Measurements from ENCODE around the gene CALY. TPM values are rescaled to one million over a fixed set of nuclear protein-coding genes. Genes with fewer than 3 reads are reported as not detected.
A peak's percentile ranks its signal among the peaks of the same experiment; 100 is the strongest.

Gene CALY
- total RNA-seq, 1 experiment from 2014 or later: not detected

DNA sequence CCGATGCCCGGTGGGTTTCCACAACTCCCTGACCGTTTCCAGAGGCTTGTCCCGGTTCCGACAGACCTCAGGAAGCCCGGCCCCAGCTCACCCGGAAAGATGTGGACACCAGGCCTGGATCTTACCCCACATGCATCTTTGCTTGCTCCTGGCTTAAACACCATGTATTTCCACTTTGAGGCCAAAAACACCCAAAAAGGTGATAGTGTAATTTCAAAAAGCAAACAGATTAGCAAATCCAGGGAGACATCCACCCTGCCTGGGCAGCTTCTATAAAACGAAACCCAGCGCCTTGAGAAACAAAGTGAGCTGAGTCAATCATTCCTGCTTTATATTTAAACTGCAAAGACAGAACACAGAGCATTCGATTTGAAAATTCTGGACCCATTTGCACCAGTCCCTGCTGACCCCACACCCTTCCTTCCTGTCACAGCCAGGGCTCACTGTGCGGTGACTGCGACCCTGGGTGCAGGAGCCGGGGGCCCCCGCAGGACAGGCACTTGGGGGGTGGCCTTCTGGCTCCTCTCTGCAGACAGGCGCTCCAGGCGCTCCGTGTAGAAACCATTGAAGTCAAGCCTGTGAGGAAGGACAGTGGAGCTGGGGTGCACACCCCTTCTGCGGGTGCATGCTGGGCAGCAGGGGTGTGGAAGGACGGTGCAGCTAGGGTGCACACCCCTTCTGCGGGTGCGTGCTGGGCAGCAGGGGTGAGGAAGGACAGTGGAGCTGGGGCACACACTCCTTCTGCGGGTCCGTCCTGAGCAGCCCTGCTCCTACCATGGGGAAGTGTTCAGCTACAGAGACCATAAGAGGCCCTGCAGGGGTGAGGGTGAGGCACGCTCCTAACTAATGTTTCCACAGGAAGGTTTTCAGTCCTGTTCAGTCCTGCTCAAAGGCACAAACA, 57.1 kb downstream of the CALY start:
- no peak for DNase-seq
- H3K9me3 ChIP-seq: no peaks in the 10 kb centered on the region
- no peaks in the 10 kb centered on the region for H3K27me3 ChIP-seq (replicated peaks; ENCODE audit: control insufficient read depth, insufficient read depth, low read length)
- peaks cover 51% of the 10 kb centered on the region for H3K4me1 ChIP-seq
- H3K4me3 Mint-ChIP-seq (ENCODE audit: unreplicated experiment): no peak overlapping the region
- TF ChIP-seq CTCF (IDR thresholded peaks at IDR 0.05; ENCODE audit: insufficient read depth in 1 of 2, low read depth in 1 of 2, low read length in 1 of 2, severe bottlenecking in 1 of 2, unreplicated experiment in 1 of 2): no peak
- H3K4me3 ChIP-seq (ENCODE audit: low read depth, low read length): no peak overlapping the region
- no peak overlapping the region for H3K27ac Mint-ChIP-seq (ENCODE audit: unreplicated experiment)
- H3K36me3 ChIP-seq (ENCODE audit: control insufficient read depth, insufficient read depth, low read length): peaks cover 11% of the 10 kb centered on the region
- ChIA-PET CTCF (interaction anchor here (0.5 to 1.5 kb wide), 3 partner anchors 28 to 490 kb away, joined by 3 to 4 read pairs (median 3); no protein-coding TSS in a partner anchor), POLR2A (no interaction called here)
- no peaks in the 10 kb centered on the region for H3K27me3 Mint-ChIP-seq (ENCODE audit: insufficient read depth, unreplicated experiment)
- BruUV-seq (replicated peaks): no TSS peak
- peaks cover 44% of the 10 kb centered on the region for H3K36me3 Mint-ChIP-seq (ENCODE audit: insufficient read depth, unreplicated experiment)
- H3K9me3 Mint-ChIP-seq (ENCODE audit: unreplicated experiment): no peaks in the 10 kb centered on the region
- peaks cover 11% of the 10 kb centered on the region for H3K4me1 Mint-ChIP-seq (ENCODE audit: low read depth, unreplicated experiment)
- intact Hi-C loops (cut with micrococcal nuclease; ENCODE audit: unreplicated experiment): loop anchor here (2.0 kb wide), 1 partner anchor 23 kb away; no protein-coding TSS in a partner anchor

GRCh38 chr10:133278577-133279265, 58.0 kb downstream of the CALY start:
- BruUV-seq (replicated peaks): no TSS peak
- peak overlapping the region; percentile 74 for H3K27ac Mint-ChIP-seq (ENCODE audit: unreplicated experiment)
- ChIA-PET POLR2A (interaction anchor here (0.6 to 1.1 kb wide), 3 partner anchors 29 to 79 kb away, joined by 3 to 5 read pairs (median 4); partner anchors contain the start of gene FUOM), CTCF (interaction anchor here (0.5 to 1.5 kb wide), 8 partner anchors 8 to 489 kb away, joined by 3 to 7 read pairs (median 4); no protein-coding TSS in a partner anchor)
- H3K27me3 ChIP-seq (replicated peaks; ENCODE audit: control insufficient read depth, insufficient read depth, low read length): no peaks in the 10 kb centered on the region
- DNase-seq: peak; percentile 80 to 86
- H3K4me1 Mint-ChIP-seq (ENCODE audit: low read depth, unreplicated experiment): peaks cover 11% of the 10 kb centered on the region
- intact Hi-C loops (cut with micrococcal nuclease; ENCODE audit: unreplicated experiment): loop anchor here (1.0 to 2.0 kb wide), 3 partner anchors 22 to 31 kb away; no protein-coding TSS in a partner anchor
- peaks cover 7% of the 10 kb centered on the region for H3K36me3 ChIP-seq (ENCODE audit: control insufficient read depth, insufficient read depth, low read length)
- H3K4me3 Mint-ChIP-seq (ENCODE audit: unreplicated experiment): peak overlapping the region; percentile 33
- no peaks in the 10 kb centered on the region for H3K9me3 Mint-ChIP-seq (ENCODE audit: unreplicated experiment)
- no peaks in the 10 kb centered on the region for H3K9me3 ChIP-seq
- no peaks in the 10 kb centered on the region for H3K27me3 Mint-ChIP-seq (ENCODE audit: insufficient read depth, unreplicated experiment)
- no peak overlapping the region for H3K4me3 ChIP-seq (ENCODE audit: low read depth, low read length)
- H3K4me1 ChIP-seq: peaks cover 53% of the 10 kb centered on the region
- TF ChIP-seq CTCF (IDR thresholded peaks at IDR 0.05; ENCODE audit: insufficient read depth in 1 of 2, low read depth in 1 of 2, low read length in 1 of 2, severe bottlenecking in 1 of 2, unreplicated experiment in 1 of 2): no peak
- H3K36me3 Mint-ChIP-seq (ENCODE audit: insufficient read depth, unreplicated experiment): peaks cover 37% of the 10 kb centered on the region

- Histone ChIP-seq H3K36me3 (ENCODE audit: control insufficient read depth, insufficient read depth, low read length) (peaks cover 7% of the 10 kb centered on the region), H3K9me3 (no peaks in the 10 kb centered on the region), H3K4me1 (peaks cover 53% of the 10 kb centered on the region), H3K27me3 (replicated peaks; ENCODE audit: control insufficient read depth, insufficient read depth, low read length) (no peaks in the 10 kb centered on the region), H3K4me3 (ENCODE audit: low read depth, low read length) (no peak overlapping the region)
- H3K27ac Mint-ChIP-seq (ENCODE audit: unreplicated experiment): peak overlapping the region; percentile 74
- no peak for TF ChIP-seq CTCF (IDR thresholded peaks at IDR 0.05; ENCODE audit: insufficient read depth in 1 of 2, low read depth in 1 of 2, low read length in 1 of 2, severe bottlenecking in 1 of 2, unreplicated experiment in 1 of 2)
- no peaks in the 10 kb centered on the region for H3K27me3 Mint-ChIP-seq (ENCODE audit: insufficient read depth, unreplicated experiment)
- BruUV-seq (replicated peaks): no TSS peak
- H3K4me3 Mint-ChIP-seq (ENCODE audit: unreplicated experiment): peak overlapping the region; percentile 33
- peaks cover 11% of the 10 kb centered on the region for H3K4me1 Mint-ChIP-seq (ENCODE audit: low read depth, unreplicated experiment)
- CTCF ChIA-PET: interaction anchor here (0.8 to 1.5 kb wide), 7 partner anchors 9 to 159 kb away, joined by 3 to 7 read pairs (median 5); no protein-coding TSS in a partner anchor
- no peaks in the 10 kb centered on the region for H3K9me3 Mint-ChIP-seq (ENCODE audit: unreplicated experiment)
- intact Hi-C loops (cut with micrococcal nuclease; ENCODE audit: unreplicated experiment): loop anchor here (1.0 to 2.0 kb wide), 3 partner anchors 21 to 31 kb away; no protein-coding TSS in a partner anchor
- H3K36me3 Mint-ChIP-seq (ENCODE audit: insufficient read depth, unreplicated experiment): peaks cover 37% of the 10 kb centered on the region
- no peak for DNase-seq
- POLR2A ChIA-PET: interaction anchor here (0.6 to 1.1 kb wide), 3 partner anchors 30 to 80 kb away, joined by 3 to 5 read pairs (median 4); partner anchors contain the start of gene FUOM
These were observed 58.6 kb downstream of the CALY start for GRCh38 chr10:133277993-133278576.

Measured in Caco-2 (cell line).